Activated CD8-positive, alpha-beta memory T cell treated with anti-CD3 and anti-CD28 coated beads, Interleukin-2, amount 50 U/mL, for 24 hours (primary cell): ENCODE measurements around the gene NCOA1.
"Not testable (repeated sequence)": the region's sequence is repeated elsewhere in the genome, so short reads cannot be mapped to it uniquely, and the experiment has no call there.

Source experiments
- DNase-seq: peaks from one replicate; pipeline ENCODE4 v3.0.0-alpha.2; 2020; ENCODE audit errors: extremely low read depth

NCOA1 gene

DNA sequence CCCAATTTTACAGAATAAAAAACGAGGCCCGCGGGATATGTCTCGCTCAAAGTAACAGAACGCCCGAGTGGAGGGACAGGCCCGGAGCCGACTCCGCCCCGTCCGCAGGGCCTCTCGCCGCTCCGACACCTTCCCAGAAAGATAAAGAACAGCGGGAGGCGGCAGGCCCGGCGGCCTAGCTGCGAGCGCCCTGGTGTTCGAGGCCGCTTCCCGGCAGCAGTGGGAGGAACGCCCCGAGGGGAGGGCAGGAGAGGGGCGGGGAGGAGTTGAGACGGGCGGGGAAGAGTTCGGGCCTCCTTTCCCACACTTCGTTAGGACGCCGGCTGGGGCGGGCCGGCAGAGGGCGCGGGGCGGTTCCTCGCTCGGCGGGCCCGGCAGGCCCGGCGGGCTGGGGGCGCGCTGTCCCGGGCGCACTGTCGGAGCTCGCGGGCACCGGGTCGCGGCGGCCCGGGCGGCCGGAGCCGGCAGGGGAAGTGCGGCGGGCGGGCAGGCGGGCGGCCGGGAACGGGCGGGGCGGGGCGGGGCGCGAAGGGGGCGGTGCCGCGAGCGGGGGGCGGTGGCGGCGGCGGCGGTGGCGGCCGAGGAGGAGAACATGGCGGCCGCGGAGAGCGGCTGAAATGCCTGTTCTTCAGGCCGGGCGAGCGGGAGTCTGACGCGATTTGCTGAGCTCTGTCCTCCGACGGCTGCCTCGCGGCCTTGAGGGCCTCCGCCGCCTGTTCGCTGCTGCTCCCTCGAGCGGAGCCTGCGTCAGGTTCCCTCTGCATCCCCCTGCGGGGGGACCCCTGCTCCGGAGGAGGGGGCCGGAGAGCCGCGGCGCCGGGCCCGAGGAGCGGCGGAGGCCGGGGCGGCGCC is at the start of gene NCOA1:
Gene NCOA1 (plus strand): TSS at position 565 of the 852 bp plus-strand sequence. CDS start 167,424 bp downstream, outside the sequence.
- peak; percentile 72 for DNase-seq

DNA sequence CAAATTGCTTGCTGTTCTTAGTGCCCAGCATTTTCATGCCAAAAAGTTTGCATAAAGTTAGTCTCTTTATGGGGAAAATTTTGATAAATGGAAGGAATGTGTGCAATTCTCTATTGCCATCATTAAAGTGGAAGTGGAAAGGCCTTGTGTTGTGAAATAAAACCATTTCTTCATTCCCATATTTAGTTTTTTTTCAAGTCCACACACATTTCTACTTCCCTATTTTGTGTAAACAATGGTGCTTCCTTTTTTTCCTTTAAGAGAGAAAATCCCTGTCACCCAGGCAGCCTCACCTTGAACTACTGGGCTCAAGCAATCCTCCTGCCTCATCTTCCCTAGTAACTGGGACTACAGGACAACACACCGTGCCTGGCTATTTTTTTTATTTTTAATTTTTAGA is 42.3 kb upstream of the NCOA1 start:
- DNase-seq: no peak

DNA sequence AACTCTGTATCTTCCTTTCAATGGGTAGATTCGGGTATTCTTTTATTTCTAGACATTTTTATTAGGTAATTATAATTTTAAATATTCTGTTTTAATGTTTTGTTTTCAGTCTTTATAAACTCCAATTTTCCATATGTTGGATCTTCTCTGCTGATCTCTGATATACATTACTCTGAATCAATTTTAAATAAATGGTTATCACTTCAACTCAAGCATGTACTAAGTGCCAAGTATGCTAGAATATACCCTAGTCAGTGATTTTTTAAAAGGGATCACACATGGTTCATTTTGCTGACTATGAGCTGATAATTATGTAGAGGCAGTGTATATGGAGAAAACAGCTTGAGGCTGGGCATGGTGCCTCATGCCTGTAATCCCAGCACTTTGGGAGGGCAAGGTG is 41.7 kb upstream of the NCOA1 start:
- no peak for DNase-seq

DNA sequence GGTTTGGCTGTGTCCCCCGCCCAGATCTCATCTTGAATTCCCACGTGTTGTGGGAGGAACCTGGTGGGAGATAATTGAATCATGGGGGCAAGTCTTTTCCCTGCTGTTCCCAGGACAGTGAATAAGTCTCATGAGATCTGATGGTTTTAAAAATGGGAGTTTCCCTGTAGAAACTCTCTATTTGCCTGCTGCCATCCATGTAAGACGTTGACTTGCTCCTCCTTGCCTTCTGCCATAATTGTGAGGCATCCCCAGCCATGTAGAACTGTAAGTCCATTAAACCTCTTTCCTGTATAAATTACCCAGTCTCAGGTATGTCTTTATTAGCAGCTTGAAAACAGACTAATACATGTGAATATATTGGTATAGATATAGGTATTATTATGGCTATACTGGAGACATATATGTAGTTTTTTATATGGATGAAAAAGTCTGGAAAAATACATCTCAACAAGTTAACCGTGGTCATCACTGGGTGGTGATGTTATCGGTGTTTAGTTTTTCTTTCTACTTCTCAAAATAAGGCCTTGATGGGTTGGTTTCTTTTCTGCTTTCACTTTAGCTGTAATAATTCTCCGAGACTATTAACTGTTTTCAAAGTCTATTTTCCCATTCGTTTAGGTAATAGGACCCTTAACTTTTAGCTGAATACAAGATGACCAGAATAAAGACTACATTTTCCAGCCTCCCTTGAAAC is 39.1 kb upstream of the NCOA1 start:
- no peak for DNase-seq

DNA sequence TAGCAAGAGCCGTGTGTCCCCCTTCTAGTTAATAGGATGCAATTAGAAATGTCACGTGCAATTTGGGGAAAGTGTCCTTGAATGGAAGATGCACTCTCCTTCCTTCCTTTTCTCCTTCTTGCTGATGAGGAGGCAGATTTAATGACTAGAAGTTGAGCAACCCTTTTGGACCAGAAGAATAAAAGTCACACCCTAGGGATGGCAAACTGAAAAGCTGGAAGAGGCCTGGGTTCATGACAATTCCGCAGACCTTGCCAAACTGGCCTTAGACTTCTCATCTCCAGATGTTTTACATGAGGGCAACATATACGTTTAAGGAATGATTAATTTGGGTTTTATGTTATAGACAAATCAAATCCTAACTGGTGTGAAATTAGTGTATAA is 38.6 kb upstream of the NCOA1 start:
- no peak for DNase-seq

DNA sequence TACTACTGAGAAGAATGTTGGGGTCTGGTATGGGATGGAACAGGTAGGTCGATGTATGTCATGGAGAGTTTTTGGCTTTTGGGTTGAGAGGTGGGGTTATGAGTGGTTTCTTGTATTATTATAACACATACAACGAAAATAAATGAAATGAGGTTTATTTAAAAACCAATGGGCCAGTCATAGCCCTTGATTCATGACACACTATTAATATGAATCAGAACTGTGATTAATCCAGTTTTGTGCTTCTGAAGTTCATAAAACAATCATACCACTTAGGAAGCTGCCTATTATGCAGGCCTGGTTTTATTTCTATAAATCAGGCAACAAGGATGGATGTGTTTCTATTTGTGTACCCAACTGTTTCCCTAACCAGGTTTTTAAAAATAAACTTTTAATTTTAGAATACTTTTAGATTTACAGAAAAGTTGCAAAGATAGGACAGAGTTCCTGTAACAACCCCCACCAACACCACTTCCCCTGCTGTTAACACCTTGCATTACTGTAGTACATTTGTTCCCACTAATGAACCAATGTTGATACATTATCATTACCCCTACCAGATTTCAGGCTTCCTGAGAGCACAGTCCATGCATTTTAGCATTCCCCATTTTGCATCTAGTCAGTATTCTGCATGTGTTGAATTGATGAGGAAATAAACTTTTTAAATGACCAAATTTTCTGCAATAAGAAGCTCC is 37.5 kb upstream of the NCOA1 start:
- no peak for DNase-seq

DNA sequence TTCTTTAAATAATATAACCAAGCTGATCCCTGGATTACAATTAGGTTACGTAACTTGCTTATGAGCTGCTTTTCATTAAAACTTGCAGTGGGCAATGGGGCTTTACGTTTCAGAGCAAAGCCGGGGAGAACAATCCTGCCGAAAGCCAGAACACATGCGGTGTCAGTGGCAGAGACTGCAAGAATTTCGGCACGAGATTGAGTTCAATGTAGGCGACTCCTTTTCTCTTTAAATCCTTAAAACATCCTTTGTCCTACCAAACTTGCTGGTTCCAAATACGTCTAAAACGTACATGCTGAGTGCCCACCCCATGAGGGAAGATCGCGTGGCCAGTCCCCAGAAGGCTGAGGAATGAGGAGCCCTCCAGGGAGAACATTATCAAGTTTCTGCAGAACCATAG is 36.8 kb upstream of the NCOA1 start:
- no peak for DNase-seq

DNA sequence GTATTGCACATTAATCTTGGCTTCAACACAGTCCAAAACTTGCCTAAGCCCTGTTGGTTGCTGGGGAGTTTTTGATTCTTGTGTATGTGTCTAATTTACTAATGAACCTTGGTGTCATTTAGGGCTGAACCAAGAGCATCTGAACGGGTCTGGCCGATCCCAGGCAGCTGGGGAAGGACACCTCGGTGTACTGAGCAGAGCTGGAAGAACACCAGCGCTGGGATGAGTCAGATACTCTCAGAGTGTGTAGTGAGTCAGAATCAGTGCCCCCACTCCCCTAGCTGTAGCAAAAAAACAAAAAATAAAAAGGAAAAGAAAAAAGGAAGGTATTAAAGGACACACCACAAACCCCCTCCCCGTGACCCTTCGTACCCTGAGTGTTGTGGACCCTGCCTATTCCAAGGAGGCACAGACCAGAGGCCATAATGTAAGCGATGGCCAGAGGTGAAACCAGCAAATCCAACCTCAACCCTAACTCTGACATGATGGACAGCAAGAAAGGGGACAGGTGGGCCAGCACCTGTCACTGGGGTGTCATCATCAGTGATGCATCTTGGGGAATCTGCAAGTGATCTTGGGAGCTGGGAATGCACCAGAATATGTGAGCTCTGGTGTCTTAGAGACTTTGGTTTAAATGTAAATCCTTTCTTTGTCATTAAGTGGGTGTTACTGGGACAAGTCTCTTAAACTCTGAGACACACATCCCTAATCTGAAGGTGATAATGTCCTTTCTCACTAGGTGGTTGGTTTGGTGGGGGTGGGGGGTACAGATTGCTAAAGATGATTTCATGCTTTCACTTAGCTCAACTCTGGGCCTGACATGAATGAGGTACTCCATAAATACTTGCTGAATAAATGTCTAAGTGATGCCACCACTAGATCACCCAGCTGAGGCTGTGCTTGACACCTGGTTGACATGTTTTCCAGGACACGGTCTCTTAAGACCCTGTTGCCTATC is 34.2 kb upstream of the NCOA1 start:
- DNase-seq: no peak

DNA sequence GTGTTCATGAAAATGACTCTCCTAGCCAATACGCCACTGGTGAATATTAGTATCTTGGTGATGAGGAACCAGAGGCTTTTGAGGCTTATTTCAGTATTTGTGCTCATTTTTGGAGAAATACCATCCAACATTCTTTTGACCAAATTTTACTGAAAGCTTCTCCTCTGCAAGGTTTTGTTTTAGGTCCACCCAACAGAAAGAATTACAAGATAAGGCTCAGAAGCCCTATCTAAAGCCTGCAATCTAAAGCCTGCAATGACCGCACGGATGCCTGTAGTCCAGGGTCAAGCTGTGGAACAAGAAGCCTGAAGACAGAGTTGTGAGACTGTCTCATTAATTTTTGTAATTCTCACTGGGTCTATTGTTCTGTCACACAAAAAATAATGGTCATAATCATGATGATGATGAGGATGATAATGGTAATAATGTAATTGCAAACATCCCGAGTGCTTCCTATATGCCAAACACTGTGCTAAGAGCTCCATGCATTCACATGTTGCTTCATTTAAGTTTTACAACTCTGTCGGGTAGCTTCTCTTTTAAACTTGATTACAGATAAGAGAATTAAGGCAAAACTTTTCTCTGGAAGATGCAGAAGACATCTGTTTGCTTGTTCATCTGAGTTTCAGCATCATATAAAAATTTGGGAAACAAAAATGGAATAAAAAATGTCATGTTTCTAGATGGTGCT is 33.2 kb upstream of the NCOA1 start:
- DNase-seq: no peak

DNA sequence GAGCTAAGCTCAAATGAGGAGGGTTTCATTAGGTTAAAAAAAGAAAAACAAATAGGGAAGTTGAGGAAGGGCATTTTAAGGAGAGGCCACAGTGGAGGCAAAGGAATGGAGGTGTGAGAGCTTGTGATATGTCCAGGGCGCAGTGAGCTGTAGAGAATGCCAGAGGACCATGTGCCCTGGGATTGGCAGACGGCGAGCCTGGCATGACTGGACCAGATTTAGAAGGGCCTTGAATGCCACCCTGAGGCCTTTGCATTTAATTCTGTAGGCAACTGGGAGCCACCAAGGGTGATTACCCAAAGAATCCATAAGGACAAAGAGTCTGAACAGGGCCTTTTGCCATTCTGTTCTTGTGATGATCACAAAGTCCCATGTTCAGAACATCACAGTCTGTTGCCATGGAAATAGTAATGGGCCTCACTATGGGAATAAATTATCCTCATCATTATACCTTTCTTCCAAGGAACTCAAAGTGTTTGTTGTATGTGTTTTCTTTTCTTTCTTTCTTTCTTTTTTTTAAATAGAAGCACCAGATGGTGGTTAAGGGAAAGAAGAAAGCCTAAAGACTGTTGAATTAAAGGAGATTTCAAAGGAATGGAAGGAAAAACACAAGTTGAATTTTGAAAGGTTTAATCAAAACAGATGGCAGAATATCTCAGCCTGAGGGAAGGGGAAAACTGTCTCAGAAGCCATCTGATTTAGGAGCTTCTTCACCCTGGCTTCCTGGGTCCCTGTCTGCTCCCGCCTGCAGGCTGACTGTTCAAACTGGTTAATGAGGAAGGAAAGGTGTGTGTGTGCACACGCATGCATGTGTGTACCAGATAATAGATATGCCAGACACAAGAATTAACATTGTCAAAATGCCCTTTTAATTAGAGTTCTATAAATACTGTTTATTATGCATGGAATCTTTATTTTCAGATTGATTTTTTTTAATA is 31.6 kb upstream of the NCOA1 start:
- DNase-seq: no peak

DNA sequence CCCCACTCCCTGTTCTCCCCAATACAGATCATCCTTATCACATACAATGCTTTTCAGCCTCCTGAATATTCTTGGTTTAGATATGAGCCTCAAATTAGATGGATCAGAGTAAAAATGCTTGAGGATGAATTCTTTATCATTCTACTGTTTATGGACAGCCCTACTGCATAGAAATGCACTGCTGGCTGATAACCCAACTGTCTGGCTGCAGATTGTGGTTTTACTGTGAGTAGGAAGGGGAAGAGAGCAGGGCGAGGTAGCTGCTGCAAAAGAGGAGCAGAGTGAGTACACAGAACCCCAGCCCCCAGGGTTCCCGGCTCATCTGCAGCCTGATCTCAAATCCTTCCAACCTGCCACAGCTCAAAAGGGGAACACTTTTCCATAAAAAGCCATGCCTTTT is 29.4 kb upstream of the NCOA1 start:
- DNase-seq: no peak

DNA sequence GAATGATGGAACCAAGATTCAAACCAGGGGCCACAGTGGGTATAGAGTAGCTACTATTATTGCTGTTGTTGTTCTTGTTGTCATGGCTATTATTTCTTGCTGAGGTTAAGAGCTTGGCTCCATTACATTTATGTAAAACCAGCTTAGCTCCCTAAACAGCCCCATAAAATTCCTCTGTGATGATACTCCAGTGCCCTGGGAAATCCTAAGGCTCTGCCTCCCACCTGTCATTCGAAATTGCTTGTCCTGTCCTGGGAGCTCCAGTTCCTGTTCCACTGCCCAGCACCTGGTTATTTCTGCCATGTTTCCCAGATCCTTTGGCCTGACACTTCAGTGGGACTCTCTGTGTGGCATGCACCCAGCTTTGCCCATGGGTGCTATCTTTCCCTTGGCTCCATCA is 27.8 kb upstream of the NCOA1 start:
- no peak for DNase-seq

DNA sequence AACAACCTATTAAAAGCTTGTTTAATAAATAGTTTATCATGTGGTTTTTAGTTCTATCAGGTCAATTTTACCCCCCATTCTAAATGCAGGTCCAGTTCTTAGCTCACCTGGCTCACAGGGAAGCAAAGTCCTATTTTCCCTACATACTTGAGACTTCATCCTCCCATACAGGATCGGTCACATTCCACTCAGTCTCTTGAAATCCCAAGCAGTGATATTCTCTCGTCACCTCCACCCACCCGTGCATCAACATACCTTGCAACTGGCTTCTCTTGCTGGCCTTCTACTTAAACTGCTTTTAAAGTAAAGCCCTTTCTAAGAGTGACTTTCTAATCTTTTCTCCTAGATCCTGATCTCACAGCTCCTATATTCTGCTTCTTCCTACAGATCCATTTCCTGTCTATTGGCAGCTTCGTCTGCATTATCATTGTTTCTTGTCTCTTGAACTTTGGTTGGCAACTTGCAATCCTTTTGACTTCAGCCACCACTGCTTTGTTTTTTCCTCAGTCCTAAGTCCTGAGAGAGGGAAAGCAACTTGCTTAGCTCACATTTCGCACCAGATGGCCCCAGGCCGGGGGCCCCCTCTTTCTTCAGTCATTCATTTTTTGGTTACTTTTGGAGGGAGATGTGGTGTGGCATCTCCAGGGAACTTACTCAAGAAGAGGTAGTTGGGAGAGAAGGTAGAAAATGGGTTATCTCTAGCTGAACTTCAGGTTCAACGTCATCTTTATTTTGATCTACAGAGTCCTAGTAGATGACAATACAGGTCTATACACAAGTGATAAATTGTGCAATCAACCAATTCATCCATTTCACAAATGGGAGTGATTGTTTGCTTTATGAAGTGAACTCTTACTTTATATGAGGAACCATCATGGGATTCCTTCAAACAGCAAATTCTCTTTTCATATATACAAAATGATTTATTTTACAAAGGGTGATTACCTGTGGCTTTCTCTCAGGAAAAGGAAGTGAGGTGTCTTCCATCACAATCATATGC is 23.9 kb upstream of the NCOA1 start:
- no peak for DNase-seq

DNA sequence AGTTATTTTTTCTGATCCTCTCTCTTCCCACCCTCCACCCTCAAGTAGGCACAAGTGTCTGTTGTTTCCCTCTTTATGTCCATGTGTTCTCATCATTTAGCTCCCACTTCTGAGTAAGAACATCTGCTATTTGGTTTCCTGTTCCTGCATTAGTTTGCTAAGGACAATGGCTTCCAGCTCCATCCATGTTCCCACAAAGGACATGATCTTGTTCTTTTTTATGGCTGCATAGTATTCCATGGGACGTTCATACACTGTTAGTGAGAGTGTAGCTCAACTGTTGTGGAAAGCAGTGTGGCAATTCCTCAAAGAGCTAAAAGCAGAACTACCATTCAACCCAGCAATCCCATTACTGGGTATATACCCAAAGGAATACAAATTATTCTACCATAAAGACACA is 22.6 kb upstream of the NCOA1 start:
- DNase-seq: not testable (repeated sequence)

DNA sequence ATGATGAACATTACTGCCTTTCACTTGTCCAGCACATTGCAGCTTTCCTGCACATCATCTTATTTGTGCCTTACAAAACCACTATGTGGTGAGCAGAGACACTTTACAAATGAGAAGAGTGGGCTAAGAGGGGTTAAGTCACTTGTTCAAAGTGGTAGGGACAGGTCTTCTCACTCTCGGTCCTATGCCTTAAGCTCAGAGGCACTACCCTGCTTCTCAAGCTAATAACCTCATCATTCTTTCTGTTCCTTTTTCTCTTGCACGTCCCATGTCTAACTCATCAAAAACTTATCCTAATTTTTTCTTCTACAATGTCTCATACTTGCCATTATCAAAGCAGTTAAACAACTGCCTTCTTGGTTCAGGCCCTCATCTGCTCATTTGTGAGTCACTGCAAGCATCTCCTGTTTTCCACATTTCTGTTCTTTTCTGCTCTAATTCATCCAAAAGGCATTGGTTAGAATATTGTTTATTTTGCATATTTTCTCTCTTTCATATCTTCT is 21.9 kb upstream of the NCOA1 start:
- DNase-seq: no peak

DNA sequence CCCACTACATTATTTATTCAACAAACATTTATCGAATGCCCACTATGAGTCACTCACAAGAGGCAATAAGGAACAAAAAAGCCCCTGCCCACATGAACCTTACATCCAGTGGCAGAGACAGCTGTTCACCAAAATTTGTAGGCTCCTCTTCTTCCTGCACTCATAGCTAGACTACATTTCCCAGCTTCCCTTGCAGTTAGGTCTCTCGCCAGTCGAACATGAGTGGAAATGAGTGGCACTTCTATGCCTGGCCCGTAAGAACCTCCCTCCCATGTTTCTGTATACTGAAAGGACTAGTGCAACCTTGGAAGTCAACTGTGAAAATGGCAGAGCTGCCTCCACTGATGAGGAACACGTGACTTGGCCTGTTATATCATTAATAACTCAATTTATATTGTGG is 19.4 kb upstream of the NCOA1 start:
- no peak for DNase-seq

DNA sequence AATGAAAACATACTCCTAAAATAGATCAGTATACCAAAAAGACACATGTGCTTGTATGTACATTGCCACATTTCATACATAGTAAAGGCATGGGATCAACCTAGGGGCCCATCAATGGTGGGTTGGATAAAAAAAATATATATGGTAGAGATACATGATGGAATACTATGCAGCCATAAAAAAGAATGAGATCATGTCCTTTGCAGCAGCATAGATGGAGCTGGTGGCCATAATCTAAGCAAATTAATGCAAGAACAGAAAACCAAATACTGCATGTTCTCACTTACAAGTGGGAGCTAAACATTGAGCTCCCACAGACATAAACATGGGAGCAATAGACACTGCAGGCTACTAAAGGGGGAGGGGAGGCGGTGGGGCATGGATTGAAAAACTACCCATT is 18.6 kb upstream of the NCOA1 start:
- DNase-seq: no peak

DNA sequence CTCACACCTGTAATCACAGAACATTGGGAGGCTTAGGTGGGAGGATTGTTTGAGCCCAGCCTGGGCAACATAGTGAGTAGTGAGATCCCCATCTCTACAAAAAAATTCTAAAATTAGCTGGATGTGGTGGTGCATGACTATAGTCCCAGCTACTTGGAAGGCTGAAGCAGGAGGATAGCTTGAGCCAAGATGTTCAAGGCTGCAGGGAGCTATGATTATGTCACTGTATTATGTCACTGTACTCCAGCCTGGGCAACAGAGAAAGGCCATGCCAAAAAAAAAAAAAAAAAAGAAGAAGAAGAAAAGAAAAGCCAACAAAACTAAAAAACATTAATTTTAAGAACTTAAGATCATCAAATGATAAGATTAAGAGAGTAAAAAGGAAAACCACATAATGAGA is 17.4 kb upstream of the NCOA1 start:
- no peak for DNase-seq
